HG03575 (cell line): ENCODE data around the gene ACTN2.

Experiments
- ATAC-seq: cut with Tn5 transposase; IDR thresholded peaks from one replicate; pipeline ENCODE4 v1.9.1; 2021; ENCODE audit not compliant: unreplicated experiment, insufficient number of reproducible peaks, low FRiP score; ENCODE audit errors: extremely low read depth

ACTN2 gene

DNA sequence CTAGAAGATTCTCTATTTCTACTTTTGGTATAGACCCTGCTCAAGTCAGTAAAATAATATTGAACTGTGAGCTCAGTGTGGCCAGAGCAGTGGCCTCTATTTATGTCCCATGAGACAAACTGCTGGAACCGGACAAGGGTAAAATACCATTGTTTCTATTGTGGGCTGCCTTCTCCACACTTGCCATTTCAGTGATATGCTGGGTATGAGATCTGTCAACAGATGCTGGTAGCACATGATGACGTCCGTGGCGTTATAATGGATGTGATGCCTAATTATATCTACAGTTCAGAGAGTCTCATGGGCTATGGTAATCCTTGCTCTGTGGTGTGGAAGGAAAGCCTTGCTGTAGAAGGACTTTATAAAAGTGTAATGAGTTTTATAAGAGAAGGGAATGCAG, 2.4 kb downstream of the ACTN2 start:
- no peak for ATAC-seq

DNA sequence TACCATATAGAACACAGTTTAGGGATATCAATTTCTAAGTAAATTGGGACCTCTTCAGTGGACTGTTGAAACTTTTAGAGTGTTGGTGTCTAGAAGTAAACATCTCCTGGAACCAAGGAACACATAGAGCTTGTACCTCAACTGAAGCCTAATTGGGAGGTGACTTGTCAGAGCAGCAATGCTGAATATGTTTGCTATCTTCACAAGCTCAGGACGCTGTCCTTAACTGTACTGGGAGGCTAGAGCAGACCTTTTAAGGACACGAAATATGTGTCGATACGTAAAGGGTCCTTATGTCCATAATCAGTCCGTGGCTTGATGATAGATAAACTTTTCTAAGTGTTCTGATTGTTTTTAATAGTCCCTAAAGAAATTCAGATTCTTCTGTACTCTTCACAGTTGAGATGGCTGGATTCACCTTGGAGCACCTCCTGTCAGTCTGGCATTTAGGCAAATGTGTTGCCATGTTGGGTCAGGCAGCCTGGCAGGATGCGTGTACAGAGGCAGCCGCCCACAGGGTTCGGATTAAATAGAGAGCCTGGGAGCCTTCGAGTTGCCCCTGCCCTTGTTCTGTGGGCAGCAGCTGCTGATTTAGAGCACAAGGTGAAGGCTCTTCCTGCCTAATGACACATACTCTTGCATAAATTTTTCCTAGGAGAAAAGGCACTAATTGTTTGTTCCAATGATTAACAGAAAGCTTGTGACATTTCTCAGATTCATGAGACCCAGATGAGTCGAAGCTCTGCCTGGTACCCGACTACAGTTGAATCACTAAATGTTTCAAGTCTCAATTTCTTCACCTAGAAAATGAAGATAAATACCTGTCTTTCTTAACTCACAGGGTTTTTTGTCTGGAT, 3.6 kb downstream of the ACTN2 start:
- no peak for ATAC-seq

- no peak for ATAC-seq
Observed at GRCh38 chr1:236691348-236691747, 5.0 kb downstream of the ACTN2 start.

GRCh38 chr1:236692128-236692527, 5.8 kb downstream of the ACTN2 start:
- no peak for ATAC-seq

DNA sequence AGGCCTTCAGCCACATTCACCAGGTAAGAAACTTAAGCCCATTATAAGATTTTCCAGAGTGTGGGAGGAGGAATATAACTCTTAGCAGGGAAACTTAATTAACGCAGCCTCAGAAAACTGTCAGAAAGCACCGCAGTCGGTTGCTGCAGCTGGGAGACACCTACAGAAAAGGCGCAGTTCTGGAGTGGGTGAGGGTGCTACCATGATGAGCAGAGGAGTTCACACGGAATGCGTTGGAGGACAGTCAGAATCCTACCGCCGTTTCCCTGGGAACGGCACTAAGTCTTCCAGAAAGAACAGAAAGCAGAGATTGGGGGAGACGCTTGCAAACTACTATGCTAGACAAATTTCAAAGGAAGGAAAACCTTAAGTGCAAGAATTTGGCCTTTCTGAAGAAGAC, 6.4 kb downstream of the ACTN2 start:
- no peak for ATAC-seq

DNA sequence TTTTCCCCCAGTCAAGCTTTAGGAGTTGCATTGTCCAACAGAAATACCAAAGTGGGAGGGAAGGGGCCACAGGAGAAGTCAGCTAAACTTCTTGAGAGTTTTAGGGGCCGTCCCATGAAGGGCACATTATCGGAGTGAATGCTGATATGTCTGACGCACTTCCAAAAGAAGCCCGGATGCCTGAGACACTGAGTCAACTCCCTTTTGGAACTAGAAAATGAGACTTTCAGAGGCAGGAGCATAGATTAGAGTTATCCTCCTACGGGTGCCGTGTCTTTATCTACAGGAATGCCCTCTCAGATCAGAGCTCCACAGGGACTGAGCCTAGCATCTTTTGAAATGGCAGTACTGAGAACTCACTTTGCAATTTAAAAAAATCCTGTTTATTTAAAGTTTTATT, 13.1 kb downstream of the ACTN2 start:
- no peak for ATAC-seq

GRCh38 chr1:236700903-236701302, 14.6 kb downstream of the ACTN2 start:
- ATAC-seq, result no peak

DNA sequence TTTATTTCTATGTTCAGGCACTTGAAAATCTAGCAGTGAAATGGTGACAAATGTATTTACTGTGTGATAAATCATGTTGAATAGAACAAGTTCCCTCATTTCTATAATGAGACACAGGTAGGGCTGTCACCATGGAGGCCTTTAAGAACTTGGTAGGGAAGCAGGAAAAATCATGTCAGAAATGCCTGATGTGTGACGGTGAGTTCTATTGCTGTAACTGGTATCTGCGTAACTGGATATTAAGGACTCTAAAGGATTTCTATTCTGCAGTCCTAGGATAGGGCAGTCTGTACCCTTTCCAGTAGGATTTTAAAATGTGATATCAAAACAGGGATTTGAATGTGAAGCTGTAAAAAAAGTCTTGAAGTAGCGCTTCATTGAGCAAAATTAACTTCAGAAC, 15.5 kb downstream of the ACTN2 start:
- no peak for ATAC-seq

DNA sequence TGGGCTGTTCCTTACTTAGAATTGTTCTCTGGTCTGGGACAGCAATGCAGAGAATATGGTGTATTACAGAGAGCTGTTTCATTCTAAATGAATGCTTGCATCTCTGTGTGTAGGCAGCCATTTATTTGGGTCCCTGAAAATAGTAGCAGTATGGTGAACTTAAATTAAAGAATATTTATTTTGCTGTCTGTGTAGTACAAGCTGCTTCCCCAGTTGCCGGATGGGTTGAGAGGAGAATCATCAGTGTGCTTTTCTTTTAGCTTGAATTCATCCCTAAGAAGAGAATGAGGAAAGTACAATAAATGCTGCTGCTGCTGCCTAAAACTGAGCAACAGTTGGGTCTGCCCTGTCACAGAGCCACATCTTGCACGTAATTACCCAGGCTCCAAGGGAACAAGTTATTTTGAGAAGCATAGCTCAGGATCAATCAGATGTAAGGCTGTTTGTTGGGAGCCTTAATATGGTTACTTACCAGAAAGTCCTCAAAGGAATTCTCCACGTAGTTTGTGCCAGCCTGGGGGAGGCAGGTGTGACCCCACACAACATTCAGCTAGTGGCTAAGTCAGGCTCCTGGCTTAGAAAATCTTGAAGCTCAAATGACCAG, 16.6 kb downstream of the ACTN2 start:
- ATAC-seq, result no peak

GRCh38 chr1:236705771-236706170, 19.5 kb downstream of the ACTN2 start:
- ATAC-seq, result no peak

GRCh38 chr1:236706183-236706582, 19.9 kb downstream of the ACTN2 start:
- no peak for ATAC-seq

DNA sequence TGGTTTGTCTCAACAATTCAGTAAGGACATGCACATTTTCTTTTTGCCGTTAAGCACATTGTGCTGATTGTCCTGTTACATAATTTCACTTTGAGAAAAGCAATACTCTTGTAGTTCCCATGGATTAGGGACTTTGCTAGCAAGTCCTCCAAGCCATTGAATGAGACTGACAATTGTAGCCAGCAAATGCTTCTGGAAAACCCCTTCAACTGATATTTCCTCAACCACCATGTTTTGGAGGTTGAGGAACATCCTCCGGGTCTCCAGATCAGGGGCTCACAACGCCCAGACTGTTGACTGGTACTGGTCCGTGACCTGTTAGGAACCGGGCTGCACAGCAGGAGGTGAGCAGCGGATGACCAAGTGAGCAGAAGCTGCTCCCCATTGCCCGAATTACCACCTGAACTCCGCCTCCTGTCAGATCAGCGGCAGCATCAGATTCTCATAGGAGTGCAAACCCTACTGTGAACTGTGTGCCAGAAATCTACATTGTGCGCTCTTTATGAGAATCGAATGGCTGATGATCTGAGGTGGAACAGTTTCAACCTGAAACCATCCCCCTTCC, 24.1 kb downstream of the ACTN2 start:
- ATAC-seq, result no peak

GRCh38 chr1:236716160-236716559, 29.9 kb downstream of the ACTN2 start:
- no peak for ATAC-seq

- no peak for ATAC-seq
Observed at GRCh38 chr1:236717811-236718210, 31.5 kb downstream of the ACTN2 start.

DNA sequence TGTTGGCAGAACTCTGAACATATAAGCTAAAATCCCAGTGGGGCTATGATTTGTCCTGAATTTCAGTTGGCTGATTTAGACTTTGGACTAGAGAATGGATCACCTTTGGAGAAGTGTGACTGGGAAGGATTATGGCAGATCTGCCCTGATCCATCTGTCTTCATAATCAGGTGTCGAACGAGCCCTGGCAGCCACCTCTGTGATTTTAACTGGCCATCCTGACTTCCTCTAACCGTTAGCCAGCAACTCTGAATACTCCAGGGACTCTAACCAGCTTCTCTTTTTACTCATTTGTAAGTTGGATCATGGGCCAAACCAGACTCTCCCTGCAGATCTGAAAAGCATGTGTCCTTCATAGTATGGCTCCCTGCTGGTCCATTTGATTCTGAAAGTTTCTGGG, 32.0 kb downstream of the ACTN2 start:
- ATAC-seq, result no peak

DNA sequence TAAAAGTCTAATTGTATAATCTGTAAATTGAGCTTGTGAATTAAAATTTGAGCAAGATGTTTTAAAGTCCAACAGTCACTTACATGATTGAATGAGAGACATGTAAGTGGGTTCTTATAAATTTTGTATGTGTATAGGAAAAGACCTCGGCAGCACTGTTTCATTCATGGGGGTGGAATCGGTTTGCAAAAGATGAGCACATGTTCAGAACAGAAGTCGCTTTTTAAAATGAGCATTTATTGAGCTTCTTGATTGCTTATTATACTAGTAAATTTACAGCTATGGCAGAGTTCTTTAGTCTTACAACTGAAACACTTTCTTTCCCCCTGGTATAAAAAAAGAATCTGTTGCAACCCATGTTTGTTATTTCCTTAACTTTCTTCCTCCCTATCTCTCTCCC, 33.9 kb downstream of the ACTN2 start:
- no peak for ATAC-seq

DNA sequence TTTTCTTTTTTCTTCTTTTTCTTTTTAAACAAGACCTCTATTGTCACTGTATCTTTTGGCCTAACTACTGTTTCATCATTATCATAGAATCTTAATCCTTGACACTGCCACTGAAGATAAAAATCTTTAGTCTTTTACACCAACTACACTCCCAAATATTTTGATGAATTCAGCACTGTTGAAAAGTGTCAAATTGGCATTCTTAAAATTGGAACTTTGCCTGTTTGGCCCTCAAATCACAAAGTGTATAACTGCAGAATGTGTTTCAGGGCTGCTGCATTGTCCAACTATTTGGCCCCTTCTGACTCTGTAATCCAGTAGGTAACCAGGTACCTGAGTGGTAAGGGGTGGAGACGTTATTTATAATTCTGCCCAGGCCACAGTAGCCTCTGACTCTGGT, 34.3 kb downstream of the ACTN2 start:
- ATAC-seq, result no peak

- no peak for ATAC-seq
Observed at GRCh38 chr1:236724049-236724448, 37.8 kb downstream of the ACTN2 start.

DNA sequence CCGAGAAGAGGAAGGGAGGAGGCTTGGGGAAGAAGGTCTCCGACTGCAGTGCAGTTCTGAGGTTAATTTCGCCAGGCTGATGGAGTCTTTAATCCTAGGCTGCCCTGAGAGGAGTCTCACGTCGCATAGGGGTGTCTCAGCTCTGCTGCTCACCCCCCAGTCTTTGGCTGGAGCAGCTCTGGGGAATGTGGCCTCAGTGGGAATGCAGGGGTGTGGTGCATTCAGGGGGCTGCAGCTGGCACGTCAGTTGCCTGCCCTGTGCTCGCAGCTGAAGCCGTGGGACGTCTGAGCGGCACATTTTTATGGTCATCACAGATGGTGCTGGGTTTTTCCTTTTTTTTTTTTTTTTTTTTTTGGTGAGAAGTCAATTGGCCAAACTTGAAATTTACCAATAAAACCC, 38.2 kb downstream of the ACTN2 start:
- ATAC-seq, result no peak

GRCh38 chr1:236725668-236726067, 39.4 kb downstream of the ACTN2 start:
- ATAC-seq, result no peak
